Adrenal gland (tissue), 12 donors: ENCODE data around the gene SORBS2. TPM values are rescaled to one million over a fixed set of nuclear protein-coding genes. Genes with fewer than 3 reads are reported as not detected.
A peak's percentile ranks its signal among the peaks of the same experiment; 100 is the strongest.

Experiments
- DNase-seq, 7 donors: peaks; one replicate each; pipeline ENCODE4 v3.0.0-alpha.2; 2019 to 2020
- H3K27ac ChIP-seq, 5 donors: fragments of 200-600 bp; sonication (generic) in 4 of 5; 1 replicate in 3 of 5; 2 replicates in 2 of 5; pipeline versions ENCODE4 v1.5.1 to v1.8.0; 2016 to 2020; ENCODE audit warnings: mild to moderate bottlenecking in 1 of 5
- H3K27me3 ChIP-seq: fragments of 200-600 bp; 2 replicates; pipeline ENCODE4 v1.8.0; 2021
- H3K36me3 ChIP-seq, 2 donors: fragments of 200-600 bp; replicated peaks in 1 of 2; 1 replicate in 1 of 2; 2 replicates in 1 of 2; pipeline versions ENCODE4 v1.5.1 to v1.8.0; 2018 to 2022
- H3K4me1 ChIP-seq, 2 donors: fragments of 200-600 bp; replicated peaks in 1 of 2; 1 replicate in 1 of 2; 2 replicates in 1 of 2; pipeline versions ENCODE4 v1.5.1 to v1.8.0; 2018 to 2021
- H3K4me3 ChIP-seq, 4 donors: fragments of 200-600 bp; sonication (generic) in 3 of 4; one replicate each; pipeline ENCODE4 v1.5.1; 2016 to 2018
- H3K9me3 ChIP-seq, 3 donors: fragments of 200-600 bp; sonication (generic) in 1 of 3; replicated peaks in 1 of 3; 1 replicate in 2 of 3; 2 replicates in 1 of 3; pipeline versions ENCODE4 v1.5.1 to v1.8.0; 2016 to 2021
- POLR2A ChIP-seq, 2 donors: fragments of 450-650 bp; IDR thresholded peaks; one replicate each; pipeline ENCODE4 v1.6.1; 2017; ENCODE audit warnings: antibody characterized with exemption in 2 of 2, mild to moderate bottlenecking in 2 of 2, moderate library complexity in 1 of 2
- WGBS, 4 donors: extraction: QIAGEN DNeasy Blood & Tissue Kit in 2 of 4; methylation state at CpG; one replicate each; pipeline versions ENCODE4 v1.1.5 to v1.1.7; 2013 to 2017; 5-methylcytosine and 5-hydroxymethylcytosine counted together
- intact Hi-C, 2 donors: fragments of 100-400 bp; cut with DNase I; formaldehyde crosslinking; loops; one replicate each; pipeline versions ENCODE4 v1.14.1 to v1.15.0; 2022 to 2023
- polyA plus RNA-seq, 3 donors: library from polyadenylated mRNA; stranded (reverse); fragments of 200-250 nt in 2 of 3; fragments of 350-450 nt in 1 of 3; fragmentation: Illumina TruSeq in 1 of 3; extraction: RNeasy Lipid Tissue Mini Kit (QIAGEN cat#74804) in 1 of 3; gene quantifications; one replicate each; pipeline ENCODE4 v1.2.3, GENCODE V29; 2013 to 2014
- total RNA-seq, 9 donors: library from RNA; depleted of rRNA in 4 of 9; stranded (reverse); fragments of >200 nt in 4 of 9; fragments of 120-200 nt in 1 of 9; fragmentation: NEBNext Ultra II Directional in 1 of 9; extraction: Animal tissue kit (Norgen Biotek cat#: 25700) in 1 of 9; gene quantifications; one replicate each; pipeline versions ENCODE4 v1.1.0 to v1.2.4, GENCODE V29; 2013 to 2023
- TF ChIP-seq, protein P1 (sequence below), 6 experiments: fragments of 450-650 bp in 4 of 6; fragments of 200-600 bp in 2 of 6; sonication (generic) in 1 of 6; IDR thresholded peaks; 1 replicate in 5 of 6; 2 replicates in 1 of 6; pipeline versions ENCODE4 v1.5.1 to v1.8.0; 2016 to 2021; ENCODE audit warnings: antibody characterized with exemption in 6 of 6, mild to moderate bottlenecking in 2 of 6, moderate library complexity in 1 of 6
- donor health status: healthy with polysubstance abuse.
- donor health status: Bipolar disorder and iron deficiency.
- donor health status: DM: yes; HTN: yes; CAD: no.
- donor health status: DM: no; HTN: no; CAD: no.
- donor health status: DM: no; HTN: no; CAD: no.
- donor health status: DM: yes; HTN: yes; CAD: no.

The SORBS2 gene
- total and polyA plus RNA-seq, 12 donors, result 126 to 875 (median 582) TPM

DNA sequence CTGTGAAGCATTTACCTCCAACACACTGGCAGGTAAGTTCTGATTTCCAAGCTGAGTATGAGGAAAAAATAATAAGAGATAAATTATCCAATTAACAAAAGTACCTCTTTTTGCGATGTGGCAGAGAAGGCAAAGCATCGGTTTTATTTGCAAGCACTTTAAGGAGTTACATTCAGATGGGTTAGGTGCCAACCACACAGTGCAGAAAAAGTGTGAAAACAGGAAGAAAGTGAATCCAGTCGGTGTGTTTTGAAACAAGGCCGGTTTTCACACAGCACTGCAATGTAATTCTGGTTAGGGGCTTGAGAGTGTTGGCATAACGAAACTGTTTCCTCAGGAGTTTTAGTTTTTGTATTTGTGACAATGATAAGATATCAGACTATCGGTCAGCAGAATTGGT is 145.8 kb downstream of the SORBS2 start:
- Histone ChIP-seq H3K36me3 (peaks cover 0 to 31% of the 10 kb centered on the region in 2 donors), H3K9me3 (no peaks in the 10 kb centered on the region), H3K27me3 (no peaks in the 10 kb centered on the region), H3K4me3 (no peak overlapping the region), H3K27ac (peak overlapping the region in 1 of 5 donors; percentile 37), H3K4me1 (peaks cover 0 to 12% of the 10 kb centered on the region in 2 donors)
- WGBS, 4 donors, result 45 to 58% (median 52%) methylated on average over 6 of the region's 6 CpGs
- TF ChIP-seq POLR2A (IDR thresholded peaks at IDR 0.05), result no peak
- TF ChIP-seq, protein P1, sequence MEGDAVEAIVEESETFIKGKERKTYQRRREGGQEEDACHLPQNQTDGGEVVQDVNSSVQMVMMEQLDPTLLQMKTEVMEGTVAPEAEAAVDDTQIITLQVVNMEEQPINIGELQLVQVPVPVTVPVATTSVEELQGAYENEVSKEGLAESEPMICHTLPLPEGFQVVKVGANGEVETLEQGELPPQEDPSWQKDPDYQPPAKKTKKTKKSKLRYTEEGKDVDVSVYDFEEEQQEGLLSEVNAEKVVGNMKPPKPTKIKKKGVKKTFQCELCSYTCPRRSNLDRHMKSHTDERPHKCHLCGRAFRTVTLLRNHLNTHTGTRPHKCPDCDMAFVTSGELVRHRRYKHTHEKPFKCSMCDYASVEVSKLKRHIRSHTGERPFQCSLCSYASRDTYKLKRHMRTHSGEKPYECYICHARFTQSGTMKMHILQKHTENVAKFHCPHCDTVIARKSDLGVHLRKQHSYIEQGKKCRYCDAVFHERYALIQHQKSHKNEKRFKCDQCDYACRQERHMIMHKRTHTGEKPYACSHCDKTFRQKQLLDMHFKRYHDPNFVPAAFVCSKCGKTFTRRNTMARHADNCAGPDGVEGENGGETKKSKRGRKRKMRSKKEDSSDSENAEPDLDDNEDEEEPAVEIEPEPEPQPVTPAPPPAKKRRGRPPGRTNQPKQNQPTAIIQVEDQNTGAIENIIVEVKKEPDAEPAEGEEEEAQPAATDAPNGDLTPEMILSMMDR (IDR thresholded peaks at IDR 0.05), result no peak
- no peak for DNase-seq
- intact Hi-C loops, result no loop called here

GRCh38 chr4:185665655-185666054 is 146.3 kb downstream of the SORBS2 start:
- Histone ChIP-seq H3K4me1 (peaks cover 0 to 12% of the 10 kb centered on the region in 2 donors), H3K27me3 (no peaks in the 10 kb centered on the region), H3K9me3 (no peaks in the 10 kb centered on the region), H3K36me3 (peaks cover 0 to 36% of the 10 kb centered on the region in 2 donors), H3K4me3 (no peak overlapping the region), H3K27ac (no peak overlapping the region)
- WGBS, 4 donors, result 82 to 90% (median 86%) methylated on average over 11 of the region's 11 CpGs
- intact Hi-C loops, result no loop called here
- TF ChIP-seq, protein P1 (IDR thresholded peaks at IDR 0.05), result no peak
- no peak for TF ChIP-seq POLR2A (IDR thresholded peaks at IDR 0.05)
- DNase-seq, result no peak

DNA sequence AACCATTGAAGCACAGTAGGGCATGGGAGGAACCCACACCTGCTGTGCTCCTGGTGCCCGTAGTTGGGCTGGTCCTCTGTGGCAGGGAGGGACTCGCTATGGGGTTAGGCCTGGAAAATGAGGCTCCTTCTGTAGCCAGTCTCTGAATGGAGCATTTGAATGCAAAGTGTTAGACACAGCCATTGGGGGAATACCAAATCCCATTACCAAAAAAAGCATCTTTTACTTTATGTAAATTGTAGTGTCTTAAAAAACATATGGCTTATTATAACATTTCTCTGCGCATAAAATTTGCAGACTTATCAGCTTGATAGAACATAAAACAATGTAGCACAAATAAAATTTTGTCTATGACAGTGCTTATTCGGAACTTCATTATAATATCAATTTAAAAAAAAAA is 147.5 kb downstream of the SORBS2 start:
- peaks cover 0 to 12% of the 10 kb centered on the region in 2 donors for H3K4me1 ChIP-seq
- 84 to 98% (median 97%) methylated on average over 4 of the region's 4 CpGs for WGBS, 4 donors
- TF ChIP-seq, protein P1 (IDR thresholded peaks at IDR 0.05), result no peak
- no peak for TF ChIP-seq POLR2A (IDR thresholded peaks at IDR 0.05)

GRCh38 chr4:185662030-185662778 is 149.8 kb downstream of the SORBS2 start:
- TF ChIP-seq POLR2A (IDR thresholded peaks at IDR 0.05), result no peak
- TF ChIP-seq, protein P1 (IDR thresholded peaks at IDR 0.05), result no peak
- peaks cover 0 to 23% of the 10 kb centered on the region in 2 donors for H3K4me1 ChIP-seq
- WGBS, 4 donors, result 95 to 98% (median 96%) methylated on average over 15 of the region's 15 CpGs
- H3K4me3 ChIP-seq, result no peak overlapping the region
- H3K27me3 ChIP-seq, result no peaks in the 10 kb centered on the region
- DNase-seq, result no peak
- peaks cover 0 to 48% of the 10 kb centered on the region in 2 donors for H3K36me3 ChIP-seq
- intact Hi-C loops, result no loop called here
- no peaks in the 10 kb centered on the region for H3K9me3 ChIP-seq
- H3K27ac ChIP-seq, result no peak overlapping the region

More for the DNA sequence above, 147.5 kb downstream of the SORBS2 start:
- Histone ChIP-seq H3K9me3 (no peaks in the 10 kb centered on the region), H3K36me3 (peaks cover 0 to 48% of the 10 kb centered on the region in 2 donors), H3K27ac (no peak overlapping the region), H3K27me3 (no peaks in the 10 kb centered on the region), H3K4me3 (no peak overlapping the region)
- DNase-seq, result no peak
- intact Hi-C loops, result no loop called here
